ENCODE measurements around the gene DEF6.

DNA sequence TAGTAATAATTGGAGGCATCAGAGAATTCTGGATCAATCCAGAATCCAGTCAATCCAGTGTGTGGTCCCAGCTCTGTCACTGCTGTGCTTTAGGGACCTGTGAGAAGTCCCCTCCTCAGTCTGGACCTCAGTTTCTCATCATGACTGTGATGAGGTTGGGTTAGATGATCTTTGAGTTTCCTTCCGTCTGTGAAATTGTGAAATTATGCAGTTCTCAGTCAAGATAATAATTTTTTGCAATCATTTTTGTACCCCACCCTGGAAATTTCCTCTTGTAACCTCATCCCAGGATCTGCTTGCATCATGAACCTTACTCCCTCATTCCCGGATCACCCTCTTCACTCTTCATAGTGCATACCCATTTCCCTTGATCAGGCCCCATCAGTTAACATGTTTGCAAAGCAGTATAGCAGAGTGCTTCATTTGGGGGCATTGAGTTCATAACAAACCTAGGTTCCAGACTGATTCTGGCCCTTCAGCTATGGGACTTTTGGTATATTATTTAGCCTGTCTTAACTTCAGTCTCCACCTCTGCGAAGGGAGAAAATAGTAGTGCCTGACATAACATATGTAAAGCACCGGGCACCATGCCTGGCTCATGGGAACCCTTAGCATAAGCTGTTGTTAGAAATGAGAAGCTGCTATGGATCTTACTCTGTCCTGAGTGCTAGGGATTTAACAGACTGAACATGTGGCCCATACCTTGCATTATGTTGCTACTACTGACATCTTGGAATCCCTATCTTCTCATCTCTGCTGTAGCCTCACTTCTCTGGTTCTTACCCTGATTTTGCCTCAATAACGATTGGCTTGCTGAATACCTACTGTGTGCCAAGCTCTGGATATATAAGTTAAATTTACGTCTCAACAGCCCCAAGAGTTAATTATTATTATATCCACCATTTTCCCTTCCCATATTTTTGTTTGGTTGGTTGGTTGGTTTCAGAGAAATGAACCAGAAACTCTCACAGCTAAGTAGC lies 36.7 kb upstream of the DEF6 start:
- TF ChIP-seq, protein P1, sequence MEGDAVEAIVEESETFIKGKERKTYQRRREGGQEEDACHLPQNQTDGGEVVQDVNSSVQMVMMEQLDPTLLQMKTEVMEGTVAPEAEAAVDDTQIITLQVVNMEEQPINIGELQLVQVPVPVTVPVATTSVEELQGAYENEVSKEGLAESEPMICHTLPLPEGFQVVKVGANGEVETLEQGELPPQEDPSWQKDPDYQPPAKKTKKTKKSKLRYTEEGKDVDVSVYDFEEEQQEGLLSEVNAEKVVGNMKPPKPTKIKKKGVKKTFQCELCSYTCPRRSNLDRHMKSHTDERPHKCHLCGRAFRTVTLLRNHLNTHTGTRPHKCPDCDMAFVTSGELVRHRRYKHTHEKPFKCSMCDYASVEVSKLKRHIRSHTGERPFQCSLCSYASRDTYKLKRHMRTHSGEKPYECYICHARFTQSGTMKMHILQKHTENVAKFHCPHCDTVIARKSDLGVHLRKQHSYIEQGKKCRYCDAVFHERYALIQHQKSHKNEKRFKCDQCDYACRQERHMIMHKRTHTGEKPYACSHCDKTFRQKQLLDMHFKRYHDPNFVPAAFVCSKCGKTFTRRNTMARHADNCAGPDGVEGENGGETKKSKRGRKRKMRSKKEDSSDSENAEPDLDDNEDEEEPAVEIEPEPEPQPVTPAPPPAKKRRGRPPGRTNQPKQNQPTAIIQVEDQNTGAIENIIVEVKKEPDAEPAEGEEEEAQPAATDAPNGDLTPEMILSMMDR (IDR thresholded peaks at IDR 0.05; ENCODE audit: insufficient read depth, low read depth, low read length): no peak
- TF ChIP-seq EZH2 (IDR thresholded peaks at IDR 0.05; ENCODE audit: insufficient read depth, low read length): no peak
